Loucy (cell line): ENCODE measurements around the gene PLK2.

Experiments used
- H2AFZ ChIP-seq: fragments of 200-600 bp; sonication (generic); 2 replicates; pipeline ENCODE4 v1.6.0; 2016; ENCODE audit warnings: antibody characterized with exemption, mild to moderate bottlenecking, low read length, moderate library complexity
- H3F3A ChIP-seq: fragments of 200-600 bp; 2 replicates; pipeline ENCODE4 v1.6.0; 2016; ENCODE audit warnings: antibody characterized with exemption, low read depth, mild to moderate bottlenecking
- H3K27me3 ChIP-seq: fragments of 200-600 bp; sonication (generic); 2 replicates; pipeline ENCODE4 v1.6.1; 2014; ENCODE audit warnings: low read length, mild to moderate bottlenecking; ENCODE audit not compliant: insufficient read depth, poor library complexity, severe bottlenecking
- H3K36me3 ChIP-seq: fragments of 200-600 bp; sonication (generic); 2 replicates; pipeline ENCODE4 v1.6.1; 2016; ENCODE audit warnings: low read length; ENCODE audit not compliant: insufficient read depth
- H3K4me1 ChIP-seq: fragments of 200-600 bp; sonication (generic); 2 replicates; pipeline ENCODE4 v1.5.1; 2014; ENCODE audit warnings: low read length, mild to moderate bottlenecking; ENCODE audit not compliant: insufficient read depth, poor library complexity, severe bottlenecking
- H3K4me2 ChIP-seq: fragments of 200-600 bp; sonication (generic); 2 replicates; pipeline ENCODE4 v1.6.0; 2014; ENCODE audit warnings: antibody characterized with exemption, low read length, low read depth, mild to moderate bottlenecking; ENCODE audit not compliant: poor library complexity, severe bottlenecking
- H3K4me3 ChIP-seq: fragments of 200-600 bp; sonication (generic); 2 replicates; pipeline ENCODE4 v1.5.1; 2014; ENCODE audit warnings: low read length, mild to moderate bottlenecking, mixed read lengths; ENCODE audit not compliant: poor library complexity, severe bottlenecking
- H3K79me2 ChIP-seq: fragments of 200-600 bp; sonication (generic); 2 replicates; pipeline ENCODE4 v1.6.1; 2014; ENCODE audit warnings: low read length; ENCODE audit not compliant: insufficient read depth
- H3K9ac ChIP-seq: fragments of 200-600 bp; sonication (generic); 2 replicates; pipeline ENCODE4 v1.6.0; 2014; ENCODE audit warnings: mild to moderate bottlenecking, low read depth, low read length, moderate library complexity; ENCODE audit not compliant: poor library complexity, severe bottlenecking
- H3K9me2 ChIP-seq: fragments of 200-600 bp; sonication (generic); replicated peaks from 2 replicates; pipeline ENCODE4 v1.6.1; 2016; ENCODE audit warnings: low read depth, low read length, mixed read lengths
- H3K9me3 ChIP-seq: fragments of 200-600 bp; sonication (generic); 2 replicates; pipeline ENCODE4 v1.6.1; 2014; ENCODE audit warnings: mild to moderate bottlenecking, antibody characterized with exemption, low read length, low read depth; ENCODE audit not compliant: insufficient read depth
- H4K20me1 ChIP-seq: fragments of 200-600 bp; sonication (generic); 2 replicates; pipeline ENCODE4 v1.6.0; 2014; ENCODE audit warnings: antibody characterized with exemption, low read length, mild to moderate bottlenecking; ENCODE audit not compliant: insufficient read depth, poor library complexity, severe bottlenecking
- CTCF ChIP-seq: fragments of 200-600 bp; sonication (generic); conservative IDR thresholded peaks from 2 replicates; pipeline ENCODE4 v1.5.1; 2014; ENCODE audit warnings: mild to moderate bottlenecking, antibody characterized with exemption, low read length
- EZH2phosphoT487 ChIP-seq: fragments of 200-600 bp; IDR thresholded peaks from 2 replicates; pipeline ENCODE4 v1.6.1; 2018; ENCODE audit warnings: antibody characterized with exemption, mild to moderate bottlenecking, moderate library complexity, borderline replicate concordance

Gene PLK2

DNA sequence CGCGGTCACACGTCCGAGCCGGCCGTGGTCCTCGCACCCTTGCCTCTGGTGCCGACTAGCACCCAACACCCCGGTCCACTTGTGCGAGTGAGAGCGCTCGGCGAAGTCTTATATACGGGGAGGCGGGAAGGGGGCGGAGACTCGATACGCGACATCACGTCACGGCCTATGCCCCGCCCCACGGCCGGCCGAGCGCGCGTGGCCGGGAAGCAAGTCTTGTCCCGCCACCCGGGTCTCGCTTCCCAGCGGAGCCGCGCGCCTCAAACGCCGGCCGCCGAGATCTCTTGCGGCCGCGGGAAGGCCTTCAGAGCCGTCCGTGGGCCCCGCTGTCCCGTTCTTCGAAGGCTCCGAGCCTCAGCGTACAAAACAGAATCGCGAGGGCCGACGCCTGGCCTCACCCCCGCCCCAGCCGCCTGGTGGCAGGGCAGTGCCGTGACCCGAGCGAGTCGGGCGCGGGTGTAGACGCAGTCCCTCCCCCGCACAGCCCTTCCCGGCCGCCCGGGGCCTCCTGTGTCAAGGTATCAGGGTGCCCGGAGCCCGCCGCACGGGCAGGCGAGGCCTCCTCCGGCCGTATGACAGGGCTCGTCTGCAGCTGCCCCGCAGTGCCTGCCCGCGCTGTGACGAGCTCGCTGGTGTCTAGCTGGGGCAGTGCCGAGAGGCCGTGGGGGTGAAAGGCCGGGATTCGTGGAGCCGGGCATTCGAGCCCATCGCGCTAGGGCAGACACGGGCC, at the start of gene PLK2:
TSS of gene PLK2 (minus strand) at position 85 of the 730 bp plus-strand sequence. CDS start 127 bp downstream, outside the sequence.
- Histone ChIP-seq H4K20me1 (no peaks in the 10 kb centered on the region), H3K9me2 (no peaks in the 10 kb centered on the region), H3K36me3 (no peaks in the 10 kb centered on the region), H3K4me2 (peak within 1 kb of the TSS; percentile 61), H3K9me3 (no peaks in the 10 kb centered on the region), H2AFZ (peak within 1 kb of the TSS; percentile 80), H3K4me3 (peak within 1 kb of the TSS; percentile 73), H3K4me1 (no peaks in the 10 kb centered on the region), H3K79me2 (no peaks in the 10 kb centered on the region), H3F3A (no peaks in the 10 kb centered on the region), H3K27me3 (no peaks in the 10 kb centered on the region), H3K9ac (peak within 1 kb of the TSS; percentile 54)
- TF ChIP-seq CTCF = no peak
- no peak for TF ChIP-seq EZH2phosphoT487

GRCh38 chr5:58507715-58508114, 47.8 kb upstream of the PLK2 start:
- no peaks in the 10 kb centered on the region for H3K9me2 ChIP-seq
- H3K4me1 ChIP-seq = peaks cover 6% of the 10 kb centered on the region
- H3K27me3 ChIP-seq = no peaks in the 10 kb centered on the region
- H3K36me3 ChIP-seq = no peaks in the 10 kb centered on the region
- H2AFZ ChIP-seq = no peak overlapping the region
- no peak for TF ChIP-seq EZH2phosphoT487
- no peak for TF ChIP-seq CTCF
- H3K4me3 ChIP-seq = no peak overlapping the region
- H4K20me1 ChIP-seq = no peaks in the 10 kb centered on the region
- no peak overlapping the region for H3K4me2 ChIP-seq
- no peaks in the 10 kb centered on the region for H3K9me3 ChIP-seq
- H3K79me2 ChIP-seq = no peaks in the 10 kb centered on the region
- no peak overlapping the region for H3K9ac ChIP-seq
- no peaks in the 10 kb centered on the region for H3F3A ChIP-seq

DNA sequence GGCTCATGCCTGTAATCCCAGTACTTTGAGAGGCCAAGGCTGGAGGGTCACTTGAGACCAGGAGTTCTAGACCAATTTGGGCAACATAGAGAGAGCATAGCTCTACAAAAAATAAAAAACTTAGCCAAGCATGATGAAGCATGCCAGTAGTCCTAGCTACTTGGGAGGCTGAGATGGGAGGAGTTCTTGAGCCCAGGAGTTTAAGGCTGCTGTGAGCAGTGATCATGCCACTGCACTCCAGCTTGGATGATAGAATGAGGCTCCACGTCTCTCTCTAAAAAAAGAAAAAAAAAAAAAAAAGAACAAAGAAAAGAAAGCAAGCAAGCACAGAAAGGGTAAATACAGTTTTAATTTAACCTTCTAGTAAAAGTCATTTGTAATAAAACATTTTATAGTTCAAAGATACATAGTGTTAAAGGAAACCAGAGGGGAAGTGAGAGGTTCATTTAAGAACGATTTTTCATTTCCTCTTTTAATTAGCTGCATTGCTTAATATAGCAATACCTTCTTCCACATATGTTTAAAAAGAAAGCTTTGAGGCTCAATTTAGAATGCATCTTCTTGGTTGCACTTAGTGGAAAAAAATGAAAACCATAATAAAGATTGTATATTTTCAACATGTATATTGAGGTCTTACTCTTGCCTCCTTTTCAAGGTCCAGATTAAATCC, 46.2 kb upstream of the PLK2 start:
- no peaks in the 10 kb centered on the region for H3K79me2 ChIP-seq

More for the DNA sequence above, 46.2 kb upstream of the PLK2 start:
- Histone ChIP-seq H3K4me1 (peaks cover 6% of the 10 kb centered on the region), H4K20me1 (no peaks in the 10 kb centered on the region), H3K9me2 (no peaks in the 10 kb centered on the region), H3K4me2 (peak overlapping the region; percentile 5), H3K9me3 (no peaks in the 10 kb centered on the region), H3F3A (no peaks in the 10 kb centered on the region), H2AFZ (no peak overlapping the region), H3K27me3 (no peaks in the 10 kb centered on the region), H3K36me3 (no peaks in the 10 kb centered on the region), H3K9ac (no peak overlapping the region), H3K4me3 (no peak overlapping the region)
- TF ChIP-seq CTCF (no peak), EZH2phosphoT487 (no peak)
